ENCODE data around the gene NCBP2.

- peak; percentile 2 for TF ChIP-seq CTCF (IDR thresholded peaks at IDR 0.05; ENCODE audit: borderline replicate concordance, extremely low read depth, low read length, poor library complexity, severe bottlenecking)
- no peak for TF ChIP-seq EZH2 (IDR thresholded peaks at IDR 0.05; ENCODE audit: borderline replicate concordance, low read depth, low read length, severe bottlenecking)
These were observed 28.3 kb upstream of the NCBP2 start for GRCh38 chr3:196970547-196971093.
